Measurements from ENCODE around the gene CD2.
"Not testable (repeated sequence)": the region's sequence is repeated elsewhere in the genome, so short reads cannot be mapped to it uniquely, and the experiment has no call there.

CD2 gene

GRCh38 chr1:116756092-116756491 lies 1.9 kb downstream of the CD2 start:
- not testable (repeated sequence) for H3K36me3 ChIP-seq (replicated peaks in 1 of 2; ENCODE audit: control insufficient read depth in 2 of 2, insufficient read depth in 2 of 2, low read length in 2 of 2); H3K14ac ChIP-seq (ENCODE audit: low read length); H2BK5ac ChIP-seq (ENCODE audit: low read length); H3K23ac ChIP-seq (ENCODE audit: low read depth, low read length, poor library complexity); H3K4ac ChIP-seq (ENCODE audit: low read length); H2BK15ac ChIP-seq (ENCODE audit: low read length); H4K91ac ChIP-seq (ENCODE audit: low read depth, low read length, poor library complexity); H2AFZ ChIP-seq (ENCODE audit: low read length); H3K18ac ChIP-seq (ENCODE audit: low read length); H3K4me1 ChIP-seq (ENCODE audit: control insufficient read depth in 2 of 2, insufficient read depth in 1 of 2, low read depth in 1 of 2, low read length in 2 of 2); H2BK120ac ChIP-seq (ENCODE audit: low read depth, low read length); H3K9me3 ChIP-seq (replicated peaks in 1 of 2; ENCODE audit: control insufficient read depth in 2 of 2, insufficient read depth in 1 of 2, low read depth in 1 of 2, low read length in 2 of 2); H3K27ac ChIP-seq (replicated peaks; ENCODE audit: low read length); DNase-seq (ENCODE audit: low spot score); H3K9ac ChIP-seq (ENCODE audit: low read depth, low read length, poor library complexity); H2BK12ac ChIP-seq (ENCODE audit: low read length); H3K79me1 ChIP-seq (ENCODE audit: low read depth, low read length); H2AK5ac ChIP-seq (ENCODE audit: low read depth, low read length); H4K8ac ChIP-seq (ENCODE audit: low read depth, low read length); H3K4me3 ChIP-seq (ENCODE audit: low read length in 2 of 2); H3K4me2 ChIP-seq (ENCODE audit: insufficient read depth, low read length, poor library complexity, severe bottlenecking)
- peaks cover 0 to 12% (median 0%) of the 10 kb centered on the region in 3 experiments for H3K27me3 ChIP-seq (ENCODE audit: control insufficient read depth in 3 of 3, insufficient read depth in 3 of 3, low read depth in 1 of 3, low read length in 3 of 3)
- no CpG with 5 or more reads among the region's 8 CpGs for WGBS, 2 donors (ENCODE audit: extremely low coverage in 2 of 2, insufficient read length in 2 of 2, insufficient replicate concordance in 1 of 2)

- H3K27me3 ChIP-seq (ENCODE audit: control insufficient read depth in 3 of 3, insufficient read depth in 3 of 3, low read depth in 1 of 3, low read length in 3 of 3) = peaks cover 0 to 12% (median 0%) of the 10 kb centered on the region in 3 experiments
- not testable (repeated sequence) for H4K8ac ChIP-seq (ENCODE audit: low read depth, low read length); H3K79me1 ChIP-seq (ENCODE audit: low read depth, low read length); H2BK5ac ChIP-seq (ENCODE audit: low read length); H3K9me3 ChIP-seq (replicated peaks in 1 of 2; ENCODE audit: control insufficient read depth in 2 of 2, insufficient read depth in 1 of 2, low read depth in 1 of 2, low read length in 2 of 2); H3K4me3 ChIP-seq (ENCODE audit: low read length in 2 of 2); H2BK12ac ChIP-seq (ENCODE audit: low read length); H2BK15ac ChIP-seq (ENCODE audit: low read length); H3K4me1 ChIP-seq (ENCODE audit: control insufficient read depth in 2 of 2, insufficient read depth in 1 of 2, low read depth in 1 of 2, low read length in 2 of 2); H3K4ac ChIP-seq (ENCODE audit: low read length); H3K27ac ChIP-seq (replicated peaks; ENCODE audit: low read length); H2AFZ ChIP-seq (ENCODE audit: low read length); H3K9ac ChIP-seq (ENCODE audit: low read depth, low read length, poor library complexity); H2BK120ac ChIP-seq (ENCODE audit: low read depth, low read length); DNase-seq (ENCODE audit: low spot score); H3K4me2 ChIP-seq (ENCODE audit: insufficient read depth, low read length, poor library complexity, severe bottlenecking); H3K23ac ChIP-seq (ENCODE audit: low read depth, low read length, poor library complexity); H2AK5ac ChIP-seq (ENCODE audit: low read depth, low read length); H3K14ac ChIP-seq (ENCODE audit: low read length); H4K91ac ChIP-seq (ENCODE audit: low read depth, low read length, poor library complexity); H3K18ac ChIP-seq (ENCODE audit: low read length); H3K36me3 ChIP-seq (replicated peaks in 1 of 2; ENCODE audit: control insufficient read depth in 2 of 2, insufficient read depth in 2 of 2, low read length in 2 of 2)
- WGBS, 2 donors (ENCODE audit: extremely low coverage in 2 of 2, insufficient read length in 2 of 2, insufficient replicate concordance in 1 of 2) = no CpG with 5 or more reads among the region's 5 CpGs
These were observed 4.2 kb downstream of the CD2 start for GRCh38 chr1:116758456-116758815.

GRCh38 chr1:116759636-116760035 lies 5.4 kb downstream of the CD2 start:
- Histone ChIP-seq H3K27me3 (ENCODE audit: control insufficient read depth in 3 of 3, insufficient read depth in 3 of 3, low read depth in 1 of 3, low read length in 3 of 3) (peaks cover 0 to 8% (median 0%) of the 10 kb centered on the region in 3 experiments), H3K4me3 (ENCODE audit: low read length in 2 of 2) (no peak overlapping the region), H2BK12ac (ENCODE audit: low read length) (no peak overlapping the region), H3K14ac (ENCODE audit: low read length) (no peak overlapping the region), H3K79me1 (ENCODE audit: low read depth, low read length) (peaks cover 2% of the 10 kb centered on the region), H3K9ac (ENCODE audit: low read depth, low read length, poor library complexity) (no peak overlapping the region), H3K4me1 (ENCODE audit: control insufficient read depth in 2 of 2, insufficient read depth in 1 of 2, low read depth in 1 of 2, low read length in 2 of 2) (peaks cover 4 to 11% of the 10 kb centered on the region in 2 donors), H2AK5ac (ENCODE audit: low read depth, low read length) (no peak overlapping the region), H2AFZ (ENCODE audit: low read length) (no peak overlapping the region), H2BK5ac (ENCODE audit: low read length) (no peak overlapping the region), H3K36me3 (replicated peaks in 1 of 2; ENCODE audit: control insufficient read depth in 2 of 2, insufficient read depth in 2 of 2, low read length in 2 of 2) (no peaks in the 10 kb centered on the region), H4K8ac (ENCODE audit: low read depth, low read length) (no peak overlapping the region), H2BK120ac (ENCODE audit: low read depth, low read length) (no peak overlapping the region), H3K9me3 (replicated peaks in 1 of 2; ENCODE audit: control insufficient read depth in 2 of 2, insufficient read depth in 1 of 2, low read depth in 1 of 2, low read length in 2 of 2) (peaks cover 0 to 3% of the 10 kb centered on the region in 2 donors), H3K18ac (ENCODE audit: low read length) (no peak overlapping the region), H3K23ac (ENCODE audit: low read depth, low read length, poor library complexity) (no peak overlapping the region), H2BK15ac (ENCODE audit: low read length) (no peak overlapping the region), H3K4ac (ENCODE audit: low read length) (no peak overlapping the region), H4K91ac (ENCODE audit: low read depth, low read length, poor library complexity) (no peak overlapping the region), H3K4me2 (ENCODE audit: insufficient read depth, low read length, poor library complexity, severe bottlenecking) (no peak overlapping the region), H3K27ac (replicated peaks; ENCODE audit: low read length) (no peak overlapping the region)
- DNase-seq (ENCODE audit: low spot score) = no peak
- no CpG with 5 or more reads among the region's 1 CpG for whole genome bisulfite sequencing, 2 donors (ENCODE audit: extremely low coverage in 2 of 2, insufficient read length in 2 of 2, insufficient replicate concordance in 1 of 2)

GRCh38 chr1:116760487-116760886 lies 6.3 kb downstream of the CD2 start:
- Histone ChIP-seq H3K27ac (replicated peaks; ENCODE audit: low read length) (no peak overlapping the region), H3K36me3 (replicated peaks in 1 of 2; ENCODE audit: control insufficient read depth in 2 of 2, insufficient read depth in 2 of 2, low read length in 2 of 2) (no peaks in the 10 kb centered on the region), H2BK5ac (ENCODE audit: low read length) (no peak overlapping the region), H3K18ac (ENCODE audit: low read length) (no peak overlapping the region), H2AFZ (ENCODE audit: low read length) (no peak overlapping the region), H3K79me1 (ENCODE audit: low read depth, low read length) (no peaks in the 10 kb centered on the region), H2AK5ac (ENCODE audit: low read depth, low read length) (peak overlapping the region; percentile 3), H2BK15ac (ENCODE audit: low read length) (no peak overlapping the region), H3K9me3 (replicated peaks in 1 of 2; ENCODE audit: control insufficient read depth in 2 of 2, insufficient read depth in 1 of 2, low read depth in 1 of 2, low read length in 2 of 2) (peaks cover 0 to 3% of the 10 kb centered on the region in 2 donors), H4K91ac (ENCODE audit: low read depth, low read length, poor library complexity) (peak overlapping the region; percentile 74), H2BK120ac (ENCODE audit: low read depth, low read length) (no peak overlapping the region), H4K8ac (ENCODE audit: low read depth, low read length) (no peak overlapping the region), H3K27me3 (ENCODE audit: control insufficient read depth in 3 of 3, insufficient read depth in 3 of 3, low read depth in 1 of 3, low read length in 3 of 3) (peaks cover 0 to 3% (median 0%) of the 10 kb centered on the region in 3 experiments), H3K4ac (ENCODE audit: low read length) (no peak overlapping the region), H3K4me3 (ENCODE audit: low read length in 2 of 2) (peak overlapping the region in 1 of 2 donors; percentile 33), H3K9ac (ENCODE audit: low read depth, low read length, poor library complexity) (no peak overlapping the region), H3K23ac (ENCODE audit: low read depth, low read length, poor library complexity) (no peak overlapping the region), H3K4me1 (ENCODE audit: control insufficient read depth in 2 of 2, insufficient read depth in 1 of 2, low read depth in 1 of 2, low read length in 2 of 2) (peaks cover 4 to 11% of the 10 kb centered on the region in 2 donors), H3K4me2 (ENCODE audit: insufficient read depth, low read length, poor library complexity, severe bottlenecking) (no peak overlapping the region), H3K14ac (ENCODE audit: low read length) (no peak overlapping the region), H2BK12ac (ENCODE audit: low read length) (peak overlapping the region; percentile 53)
- no CpG with 5 or more reads among the region's 3 CpGs for WGBS, 2 donors (ENCODE audit: extremely low coverage in 2 of 2, insufficient read length in 2 of 2, insufficient replicate concordance in 1 of 2)
- DNase-seq (ENCODE audit: low spot score) = no peak
